Limb (tissue), 2 donors: ENCODE data around the gene AJAP1.

Experiments
- DNase-seq, 2 donors: peaks; one replicate each; pipeline ENCODE4 v3.0.0-alpha.2; 2016; ENCODE audit errors: extremely low spot score in 2 of 2

Gene AJAP1

GRCh38 chr1:4699376-4700301 lies 45.2 kb downstream of the AJAP1 start:
- DNase-seq = no peak

- DNase-seq = no peak
Observed at GRCh38 chr1:4700801-4701200, 46.4 kb downstream of the AJAP1 start.

- no peak for DNase-seq
Observed at GRCh38 chr1:4701276-4701675, 46.9 kb downstream of the AJAP1 start.

GRCh38 chr1:4702464-4702863 lies 48.1 kb downstream of the AJAP1 start:
- no peak for DNase-seq

GRCh38 chr1:4702932-4703331 lies 48.5 kb downstream of the AJAP1 start:
- DNase-seq = no peak

- DNase-seq = no peak
Observed at GRCh38 chr1:4703646-4704045, 49.2 kb downstream of the AJAP1 start.

GRCh38 chr1:4708840-4709507 lies 54.6 kb downstream of the AJAP1 start:
- no peak for DNase-seq

- no peak for DNase-seq
Observed at GRCh38 chr1:4709641-4710040, 55.2 kb downstream of the AJAP1 start.

- no peak for DNase-seq
Observed at GRCh38 chr1:4710592-4711415, 56.4 kb downstream of the AJAP1 start.

- DNase-seq = no peak
Observed at GRCh38 chr1:4711416-4712275, 57.2 kb downstream of the AJAP1 start.

GRCh38 chr1:4713669-4714068 lies 59.3 kb downstream of the AJAP1 start:
- DNase-seq = no peak

- DNase-seq = no peak
Observed at GRCh38 chr1:4716406-4716805, 62.0 kb downstream of the AJAP1 start.

GRCh38 chr1:4718071-4718470 lies 63.7 kb downstream of the AJAP1 start:
- no peak for DNase-seq

- no peak for DNase-seq
Observed at GRCh38 chr1:4723106-4723505, 68.7 kb downstream of the AJAP1 start.

- no peak for DNase-seq
Observed at GRCh38 chr1:4724001-4724400, 69.6 kb downstream of the AJAP1 start.

- DNase-seq = no peak
Observed at GRCh38 chr1:4724695-4725250, 70.4 kb downstream of the AJAP1 start.

GRCh38 chr1:4725416-4725815 lies 71.0 kb downstream of the AJAP1 start:
- no peak for DNase-seq

GRCh38 chr1:4726620-4727341 lies 72.4 kb downstream of the AJAP1 start:
- no peak for DNase-seq

- no peak for DNase-seq
Observed at GRCh38 chr1:4728319-4729089, 74.1 kb downstream of the AJAP1 start.
